ENCODE data around the gene SIAH2. TPM values are rescaled to one million over a fixed set of nuclear protein-coding genes. Genes with fewer than 3 reads are reported as not detected.

Gene SIAH2, protein sequence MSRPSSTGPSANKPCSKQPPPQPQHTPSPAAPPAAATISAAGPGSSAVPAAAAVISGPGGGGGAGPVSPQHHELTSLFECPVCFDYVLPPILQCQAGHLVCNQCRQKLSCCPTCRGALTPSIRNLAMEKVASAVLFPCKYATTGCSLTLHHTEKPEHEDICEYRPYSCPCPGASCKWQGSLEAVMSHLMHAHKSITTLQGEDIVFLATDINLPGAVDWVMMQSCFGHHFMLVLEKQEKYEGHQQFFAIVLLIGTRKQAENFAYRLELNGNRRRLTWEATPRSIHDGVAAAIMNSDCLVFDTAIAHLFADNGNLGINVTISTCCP
- 14.4 to 17.9 TPM (median 17.8 TPM) in 5 replicates for total RNA-seq (2022; extraction: Qiagen RNA extraction)

DNA sequence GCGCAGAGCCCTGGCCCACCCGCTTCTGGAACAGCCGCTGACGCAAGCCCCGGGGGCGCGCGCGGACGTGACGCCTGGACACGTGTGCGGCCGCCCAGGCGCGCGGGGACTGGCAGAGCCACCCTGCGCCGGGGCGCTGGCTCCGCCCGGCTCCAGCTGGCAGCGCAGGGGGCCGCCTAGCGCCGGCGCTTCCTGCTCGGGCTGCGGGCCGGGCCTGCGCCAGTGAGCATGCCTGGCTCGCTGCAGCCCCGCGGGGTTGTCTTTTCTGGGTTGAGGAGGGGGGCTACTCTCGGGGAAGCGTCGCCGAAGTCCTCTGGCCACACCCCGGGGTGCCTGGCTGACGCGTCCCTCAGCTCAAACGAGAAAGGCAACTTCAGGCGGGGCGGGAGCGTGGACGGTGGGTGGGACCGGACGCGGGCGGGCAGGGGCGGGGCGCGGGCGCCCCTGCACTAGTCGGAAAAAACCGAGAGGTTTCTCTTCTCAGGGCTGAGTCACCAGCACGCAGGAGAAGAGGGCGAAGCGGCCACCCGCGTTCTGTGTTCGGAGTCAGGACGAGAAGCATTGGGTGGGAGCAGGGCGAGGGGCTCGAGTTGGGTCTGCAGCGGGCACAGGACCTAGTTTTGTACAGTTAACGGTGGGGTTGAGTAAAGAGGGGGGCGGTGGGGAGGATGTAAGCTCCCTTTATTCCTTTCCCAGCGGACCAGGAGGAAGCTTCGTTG, at the start of gene SIAH2:
Gene SIAH2 (minus strand): TSS at position 48 of the 719 bp plus-strand sequence. CDS start 320 bp downstream, outside the sequence.

DNA sequence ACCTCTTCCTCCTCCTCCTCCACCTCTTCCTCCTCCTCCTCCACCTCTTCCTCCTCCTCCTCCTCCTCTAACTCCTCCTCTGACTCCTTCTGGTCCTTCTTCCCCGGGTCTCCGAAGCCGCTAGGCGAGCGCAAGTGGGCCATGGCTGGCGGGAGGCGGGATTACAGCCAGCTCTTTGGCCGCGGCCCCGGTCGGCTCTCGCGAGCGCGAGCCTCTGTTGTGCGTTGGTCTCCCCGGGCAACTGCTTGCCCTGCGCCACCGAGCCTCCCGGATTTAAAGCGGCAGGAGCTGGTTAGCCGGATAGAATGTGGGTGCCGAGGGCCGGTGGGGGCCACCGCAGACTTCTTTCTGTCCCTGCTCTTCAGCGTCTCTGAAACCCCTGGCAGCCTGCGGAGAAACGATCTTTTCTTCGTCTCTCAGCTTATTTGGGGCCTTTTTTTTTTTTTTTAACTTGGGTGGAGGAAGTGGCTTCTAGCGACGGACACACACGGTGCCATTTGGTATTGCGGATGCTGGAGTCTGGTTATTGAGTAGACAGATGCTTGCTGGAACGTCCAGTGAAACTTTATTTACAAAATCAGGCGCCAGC, 59.1 kb downstream of the SIAH2 start, which contains the start of gene ERICH6:
Gene ERICH6 (minus strand): TSS at position 165 of the 589 bp plus-strand sequence. CDS start 22 bp downstream, at position 143.

Other genes with a start within 250 kb of the SIAH2 start
- gene SERP1, start 216.7 kb downstream of the SIAH2 start, total RNA-seq (2022; extraction: Qiagen RNA extraction) = 52.0 to 112 TPM (median 99.8 TPM) in 5 replicates
- 58.5 to 96.4 TPM (median 65.2 TPM) in 5 replicates for gene EIF2A, start 216.4 kb downstream of the SIAH2 start, total RNA-seq (2022; extraction: Qiagen RNA extraction)
- 98.0 to 102 TPM (median 100 TPM) in 5 replicates for gene SELENOT, start 159.8 kb downstream of the SIAH2 start, total RNA-seq (2022; extraction: Qiagen RNA extraction)
- gene ERICH6, start 59.2 kb downstream of the SIAH2 start, total RNA-seq (2022; extraction: Qiagen RNA extraction) = 0.10 TPM in 1 of 5 replicates, not detected in the others
- not detected in 5 replicates for gene MINDY4B, start 142.3 kb upstream of the SIAH2 start, total RNA-seq (2022; extraction: Qiagen RNA extraction)
- not detected in 5 replicates for gene CLRN1, start 209.6 kb upstream of the SIAH2 start, total RNA-seq (2022; extraction: Qiagen RNA extraction)